ENCODE data around the gene CALML4.
"Not testable (repeated sequence)": the region's sequence is repeated elsewhere in the genome, so short reads cannot be mapped to it uniquely, and the experiment has no call there.

CALML4 gene

DNA sequence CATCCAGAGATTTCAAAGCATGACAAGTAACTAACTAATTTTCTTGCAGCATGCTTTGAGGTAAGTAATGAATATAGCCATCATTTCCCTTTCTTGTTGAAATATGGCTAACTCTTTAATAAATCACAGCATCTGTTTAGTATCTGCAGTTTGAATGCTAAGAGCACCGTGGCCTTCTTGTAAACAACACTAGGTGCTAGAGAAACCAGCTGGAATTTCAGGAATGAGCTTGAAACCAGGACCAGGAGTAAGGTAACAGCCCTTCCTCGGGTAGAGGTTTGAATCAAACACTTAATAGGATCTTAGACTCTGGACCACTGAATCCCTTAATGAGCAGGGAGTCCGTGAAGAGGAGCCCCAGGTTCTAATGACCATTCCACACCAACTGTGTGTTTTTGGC lies 13.6 kb downstream of the CALML4 start:
- DNase-seq (ENCODE audit: low read depth, low spot score) = no peak

- DNase-seq (ENCODE audit: low read depth, low spot score) = no peak
These were observed 15.1 kb downstream of the CALML4 start for GRCh38 chr15:68190048-68190447.

- DNase-seq (ENCODE audit: low read depth, low spot score) = no peak
These were observed 16.5 kb downstream of the CALML4 start for GRCh38 chr15:68188647-68189046.

DNA sequence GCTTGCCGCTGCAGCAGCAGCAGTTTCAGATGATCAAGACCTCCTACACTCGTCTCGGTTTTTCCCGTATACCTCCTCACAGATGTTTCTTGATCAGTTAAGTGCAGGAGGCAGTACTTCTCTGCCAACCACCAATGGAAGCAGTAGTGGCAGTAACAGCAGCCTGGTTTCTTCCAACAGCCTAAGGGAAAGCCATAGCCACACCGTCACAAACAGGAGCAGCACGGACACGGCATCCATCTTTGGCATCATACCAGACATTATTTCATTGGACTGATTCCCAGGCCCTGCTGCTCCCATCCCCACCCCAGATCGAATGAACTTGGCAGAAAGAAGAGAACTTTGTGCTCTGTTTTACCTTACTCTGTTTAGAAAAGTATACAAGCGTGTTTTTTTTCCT lies 17.6 kb downstream of the CALML4 start:
- peak; percentile 18 for DNase-seq (ENCODE audit: low read depth, low spot score)

DNA sequence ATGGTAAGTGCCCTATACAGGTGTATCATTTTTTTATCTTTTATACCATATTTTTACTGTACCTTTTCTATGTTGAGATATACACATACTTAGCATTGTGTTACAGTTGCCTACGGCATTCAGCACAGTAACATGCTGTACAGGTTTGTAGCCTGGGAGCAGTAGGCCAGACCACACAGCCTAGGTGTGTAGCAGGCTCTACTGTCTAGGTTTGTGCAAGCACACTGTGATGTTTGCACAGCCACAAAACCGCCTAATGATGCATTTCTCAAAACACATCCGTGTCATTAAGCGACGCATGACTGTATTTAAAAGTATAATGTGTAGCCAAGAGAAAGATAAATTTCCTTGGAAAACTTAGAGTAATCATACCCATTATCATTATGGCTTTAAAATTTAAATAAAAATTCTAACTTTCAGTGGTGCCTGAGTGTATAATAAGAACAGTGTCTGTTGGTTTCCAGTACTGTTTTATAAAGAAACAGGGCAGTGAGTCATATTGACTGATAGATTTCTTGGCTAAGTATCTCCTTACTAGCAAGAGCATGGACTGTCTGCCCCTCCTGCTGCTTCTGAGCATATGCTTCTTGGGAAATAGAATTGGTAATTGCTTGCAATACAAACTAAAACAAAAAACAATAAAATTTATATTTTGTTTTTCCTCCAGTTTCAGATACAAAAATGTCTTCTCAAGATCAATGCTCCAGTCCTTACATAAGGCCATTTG lies 18.3 kb downstream of the CALML4 start:
- DNase-seq (ENCODE audit: low read depth, low spot score) = peak; percentile 21

DNA sequence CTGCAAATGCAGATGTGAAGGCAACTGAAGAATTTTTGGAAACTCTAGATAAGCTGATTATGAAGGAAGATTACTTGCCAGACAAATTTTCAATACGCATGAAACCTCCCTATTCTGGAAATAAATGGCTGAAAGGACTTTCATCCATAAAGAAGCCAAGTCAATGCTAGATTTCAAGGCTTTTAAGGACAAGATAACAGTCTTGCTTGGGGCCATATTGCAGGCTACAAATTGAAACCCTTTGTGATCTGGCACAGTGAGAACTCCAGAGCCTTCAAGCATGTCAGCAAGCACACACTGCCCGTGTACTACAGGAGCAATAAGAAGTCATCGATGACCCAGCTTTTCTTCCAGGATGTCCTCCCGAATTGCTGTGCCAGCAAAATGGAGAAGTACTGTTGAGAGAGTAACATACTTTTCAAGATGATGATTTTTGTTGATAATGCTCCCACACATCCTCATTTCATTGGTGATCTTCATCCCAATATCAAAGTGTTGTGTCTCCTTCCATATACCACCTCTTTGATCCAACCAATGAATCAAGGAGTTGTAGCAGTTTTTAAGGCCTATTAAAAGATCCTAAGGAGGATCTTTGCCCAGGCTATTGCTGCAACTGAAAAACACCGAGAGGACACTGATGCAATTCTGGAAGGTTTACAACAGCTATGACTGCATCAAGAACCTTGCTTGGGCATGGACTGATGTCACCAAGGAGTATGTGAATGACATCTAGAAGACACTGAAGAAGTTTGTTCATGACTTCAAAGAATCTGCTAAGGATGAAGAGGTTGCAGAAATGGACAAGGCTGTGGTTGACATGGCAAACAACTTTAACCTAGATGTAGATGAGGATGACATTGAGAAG lies 20.3 kb downstream of the CALML4 start:
- DNase-seq (ENCODE audit: low read depth, low spot score) = no peak

GRCh38 chr15:68183616-68184315 lies 21.4 kb downstream of the CALML4 start:
- no peak for DNase-seq (ENCODE audit: low read depth, low spot score)

- DNase-seq (ENCODE audit: low read depth, low spot score) = no peak
These were observed 27.4 kb downstream of the CALML4 start for GRCh38 chr15:68177742-68178141.

DNA sequence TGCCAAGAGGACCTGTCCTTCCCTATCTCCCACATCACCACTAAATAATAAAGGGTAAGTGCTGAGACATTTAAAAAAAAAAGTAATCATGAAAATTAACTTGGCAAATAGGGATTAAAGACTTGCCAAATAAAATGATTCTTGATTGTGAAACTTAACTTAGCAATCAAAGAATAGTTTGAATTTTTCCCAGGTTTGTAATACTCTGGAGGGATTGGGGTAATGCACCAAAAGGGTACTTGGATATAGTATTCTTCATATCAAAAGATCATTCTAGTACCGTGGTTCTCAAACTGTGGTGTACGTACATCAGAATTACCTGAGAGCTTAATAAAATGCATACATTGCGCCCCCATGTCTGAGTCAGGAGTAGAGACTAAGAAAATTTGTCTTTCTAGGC lies 28.5 kb downstream of the CALML4 start:
- no peak for DNase-seq (ENCODE audit: low read depth, low spot score)

DNA sequence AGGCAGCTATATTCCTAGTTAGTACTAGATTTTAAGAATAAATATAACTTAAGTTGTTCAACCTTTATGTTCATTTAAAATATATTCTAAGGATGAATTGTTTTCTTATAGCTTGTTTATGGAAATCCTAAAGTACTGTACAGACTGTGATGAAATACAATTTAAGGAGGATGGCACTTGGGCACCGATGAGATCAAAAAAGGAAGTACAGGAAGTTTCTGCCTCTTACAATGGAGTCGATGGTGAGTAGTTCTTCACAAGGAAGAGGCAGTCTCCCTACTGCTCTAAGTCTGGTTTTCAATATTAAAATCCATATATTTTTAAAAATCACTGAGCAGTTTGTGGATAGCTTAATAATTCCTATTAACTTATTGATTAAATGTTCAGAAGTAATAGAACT lies 29.6 kb downstream of the CALML4 start:
- no peak for DNase-seq (ENCODE audit: low read depth, low spot score)

DNA sequence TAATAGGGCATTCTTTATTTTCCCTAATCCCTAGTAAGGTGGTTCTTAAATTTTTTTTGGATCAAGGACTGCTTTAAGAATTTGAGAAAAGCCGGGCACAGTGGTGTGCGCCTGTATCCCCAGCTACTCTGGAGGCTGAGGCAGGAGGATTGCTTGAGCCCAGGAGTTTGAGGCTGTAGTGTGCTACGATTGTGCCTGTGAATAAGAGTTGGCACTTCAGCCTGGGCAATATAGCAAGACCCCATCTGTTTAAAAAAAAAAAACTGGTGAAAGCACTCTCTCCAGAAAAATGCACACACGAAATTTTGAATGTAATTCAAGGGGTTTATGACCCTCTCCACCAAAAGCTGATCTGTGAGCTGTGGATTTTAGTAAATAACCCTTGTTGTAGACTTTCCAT lies 32.0 kb downstream of the CALML4 start:
- no peak for DNase-seq (ENCODE audit: low read depth, low spot score)

GRCh38 chr15:68172037-68172436 lies 33.1 kb downstream of the CALML4 start:
- DNase-seq (ENCODE audit: low read depth, low spot score) = not testable (repeated sequence)

DNA sequence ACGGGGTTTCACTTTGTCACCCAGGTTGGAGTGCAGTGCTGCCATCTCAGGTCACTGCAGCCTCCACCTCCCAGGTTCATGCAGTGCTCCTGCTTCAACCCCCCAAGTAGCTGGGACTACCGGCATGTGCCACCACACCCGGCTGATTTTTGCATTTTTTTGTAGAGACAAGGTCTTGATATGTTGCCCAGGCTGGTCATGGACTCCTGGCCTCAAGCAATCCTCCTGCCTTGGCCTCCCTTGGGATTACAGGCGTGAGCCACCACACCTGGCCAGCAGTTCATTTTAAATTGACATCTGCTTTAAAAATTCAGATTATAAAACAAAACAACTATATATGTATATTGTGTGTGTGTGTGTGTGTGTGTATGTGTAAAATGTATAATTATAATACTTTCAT lies 38.3 kb downstream of the CALML4 start:
- no peak for DNase-seq (ENCODE audit: low read depth, low spot score)

- DNase-seq (ENCODE audit: low read depth, low spot score) = no peak
These were observed 41.9 kb downstream of the CALML4 start for GRCh38 chr15:68163191-68163590.

GRCh38 chr15:68158046-68158628 lies 47.0 kb downstream of the CALML4 start:
- DNase-seq (ENCODE audit: low read depth, low spot score) = no peak

DNA sequence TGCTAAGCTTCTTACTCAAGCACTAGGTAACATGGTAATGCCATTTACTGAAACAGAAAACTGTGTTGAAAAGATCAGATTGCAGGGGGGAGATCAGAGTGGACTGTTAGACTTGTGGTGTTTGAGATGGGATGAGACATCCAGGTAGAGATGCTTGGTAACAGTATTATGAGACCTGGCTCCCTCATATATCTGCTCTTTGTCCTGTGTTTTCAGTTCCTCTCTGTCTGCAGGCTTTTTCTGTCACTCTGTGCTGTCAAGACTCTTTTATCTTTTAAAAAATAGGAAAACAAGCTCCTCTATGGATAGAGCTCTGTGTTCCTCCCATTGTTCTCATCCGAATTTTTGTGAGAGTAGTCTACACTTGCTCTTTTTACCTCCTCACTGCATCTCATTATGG lies 48.1 kb downstream of the CALML4 start:
- no peak for DNase-seq (ENCODE audit: low read depth, low spot score)

DNA sequence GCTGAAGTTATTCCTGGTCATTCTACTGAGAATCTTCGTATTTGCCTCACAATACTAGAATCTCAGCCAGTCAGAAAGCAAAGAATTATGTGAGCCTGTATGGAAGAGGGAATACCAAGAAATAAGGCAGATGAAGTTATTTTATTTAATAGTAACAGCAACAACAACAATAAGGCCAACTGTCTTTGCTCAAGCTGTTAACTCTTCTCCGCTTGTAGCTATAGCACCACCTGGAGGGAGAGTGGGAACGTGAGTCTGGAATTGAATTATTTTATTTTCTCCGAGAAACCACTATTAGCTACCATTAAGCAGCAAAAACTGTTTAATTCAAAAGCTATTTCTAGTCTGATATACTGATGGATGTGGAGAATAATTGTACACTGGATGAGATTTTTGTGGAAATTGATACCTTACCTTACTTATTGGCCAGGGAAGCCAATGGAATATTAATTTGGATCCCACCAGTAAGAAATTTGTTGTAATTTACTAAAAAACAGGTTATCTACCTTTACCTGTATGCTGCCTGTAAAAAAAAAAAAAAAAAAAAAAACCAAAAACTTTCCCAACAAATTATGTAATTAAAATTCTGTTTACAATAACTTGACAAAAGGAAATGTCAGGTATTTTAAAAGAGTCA lies 50.1 kb downstream of the CALML4 start:
- peak; percentile 16 for DNase-seq (ENCODE audit: low read depth, low spot score)

- DNase-seq (ENCODE audit: low read depth, low spot score) = no peak
These were observed 52.8 kb downstream of the CALML4 start for GRCh38 chr15:68152342-68152741.

GRCh38 chr15:68151277-68151676 lies 53.9 kb downstream of the CALML4 start:
- DNase-seq (ENCODE audit: low read depth, low spot score) = no peak

DNA sequence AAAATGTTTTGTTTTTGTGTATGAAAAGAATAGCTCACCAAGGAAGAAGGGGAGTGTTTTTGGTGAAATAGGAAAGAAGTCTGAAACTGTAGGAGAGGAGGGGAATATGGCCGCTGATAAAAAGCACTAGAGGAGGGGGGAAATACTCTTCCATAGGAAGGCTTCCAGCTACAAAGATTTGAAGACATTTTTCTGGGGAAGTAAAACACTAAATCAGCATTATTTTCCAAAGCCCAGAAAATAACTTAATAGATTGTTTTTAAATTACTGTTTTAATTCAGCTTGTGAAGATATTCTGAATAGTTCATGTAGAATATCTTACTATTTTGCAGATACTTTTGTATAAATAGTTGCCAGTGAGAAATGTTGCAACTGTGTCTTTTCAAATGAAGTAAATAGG lies 54.9 kb downstream of the CALML4 start:
- DNase-seq (ENCODE audit: low read depth, low spot score) = no peak

DNA sequence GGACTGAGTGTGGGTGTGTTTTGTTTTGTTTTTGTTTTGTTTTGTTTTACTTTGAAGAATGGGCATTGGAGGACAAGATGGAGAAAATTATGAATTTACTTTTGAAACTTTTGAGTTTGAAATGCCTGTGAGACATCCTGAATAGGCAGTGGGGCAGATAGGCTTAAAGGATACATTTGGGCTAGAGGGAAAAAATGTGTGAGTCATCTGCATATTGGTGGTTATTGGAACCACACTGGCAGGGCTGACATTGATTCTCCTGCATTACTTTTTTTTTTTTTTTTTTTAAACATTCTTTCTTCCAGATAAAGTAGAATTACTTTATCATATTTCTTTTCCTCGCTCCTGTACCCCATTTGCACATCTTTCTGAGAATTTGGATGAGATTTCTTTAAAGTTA lies 56.1 kb downstream of the CALML4 start:
- no peak for DNase-seq (ENCODE audit: low read depth, low spot score)

DNA sequence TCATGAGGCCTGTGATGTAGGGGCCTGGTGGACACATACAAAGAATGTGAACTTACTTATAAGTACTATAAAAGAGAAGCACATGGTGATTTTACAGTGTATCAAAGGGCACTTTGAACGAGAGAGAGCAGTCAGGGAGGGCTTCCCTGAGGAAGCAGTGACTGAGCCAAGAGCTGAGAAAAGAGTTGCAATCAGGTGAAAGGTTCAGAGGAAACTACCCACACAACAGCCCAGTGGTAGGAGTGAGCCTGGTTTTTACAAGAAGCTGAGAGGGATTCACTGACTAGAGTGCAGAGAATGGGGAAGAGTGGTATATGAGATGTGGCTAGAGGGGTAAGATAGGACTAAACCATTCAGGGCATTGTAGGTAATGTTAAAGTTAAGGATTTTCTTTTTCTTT lies 57.1 kb downstream of the CALML4 start:
- no peak for DNase-seq (ENCODE audit: low read depth, low spot score)

All from brain pericyte (primary cell).